EH (cell line): ENCODE measurements around the gene GTF2IRD1.
"Not testable (repeated sequence)": the region's sequence is repeated elsewhere in the genome, so short reads cannot be mapped to it uniquely, and the experiment has no call there.

Experiments
- DNase-seq: peaks from one replicate; pipeline ENCODE4 v3.0.0-alpha.2; 2015; ENCODE audit warnings: low read depth

GTF2IRD1 gene

DNA sequence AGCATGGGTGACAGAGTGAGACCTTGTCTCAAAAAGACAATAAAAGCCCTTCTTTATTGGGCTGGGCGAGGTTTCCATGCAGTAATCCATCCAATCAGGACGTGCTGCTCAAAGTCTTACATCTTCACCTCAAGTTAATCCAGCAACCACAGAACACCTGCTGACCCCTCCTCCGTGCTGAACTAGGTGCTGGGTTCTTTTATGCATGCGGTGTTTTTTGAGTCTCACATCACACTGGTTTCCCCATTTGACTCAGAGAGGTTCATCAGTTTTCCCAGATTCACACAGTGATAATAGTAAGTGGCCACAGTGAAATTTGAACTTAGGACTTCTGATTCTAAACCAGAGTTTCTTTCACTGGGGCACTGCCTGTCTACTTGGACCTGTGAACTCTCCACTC lies 145.5 kb downstream of the GTF2IRD1 start:
- no peak for DNase-seq

DNA sequence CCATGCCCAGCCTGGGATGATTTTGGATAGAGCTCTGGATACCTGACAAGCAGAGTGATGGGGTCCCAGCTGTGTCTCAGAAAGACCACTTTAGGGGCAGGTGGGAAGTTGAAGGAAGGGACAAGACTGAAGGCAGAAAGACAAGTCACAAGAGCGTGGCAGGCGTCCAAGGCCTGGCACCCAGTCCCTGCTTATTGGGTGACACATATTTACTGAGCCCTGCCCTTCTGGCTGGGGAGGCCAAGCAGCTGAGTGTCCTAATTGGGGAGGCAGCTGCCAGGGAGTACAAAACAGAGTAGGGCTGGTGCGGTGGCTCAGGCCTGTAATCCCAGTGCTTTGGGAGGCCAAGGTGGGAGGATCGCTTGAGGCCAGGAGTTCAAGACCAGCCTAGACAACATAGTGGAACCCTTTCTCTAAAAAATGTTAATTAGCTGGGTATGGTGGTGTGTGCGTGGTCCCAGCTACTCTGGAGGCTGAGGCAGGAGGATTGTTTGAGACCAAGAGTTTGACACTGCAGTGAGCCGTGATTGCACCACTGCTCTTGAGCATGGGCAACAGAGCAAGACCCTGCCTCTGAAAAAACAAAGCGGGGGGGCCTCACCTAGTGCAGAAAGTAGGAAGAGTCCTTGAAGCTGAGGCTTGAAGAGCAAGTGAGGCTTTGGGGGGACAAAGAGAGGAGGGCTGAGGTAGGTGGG lies 150.8 kb downstream of the GTF2IRD1 start:
- DNase-seq: peak; percentile 26

DNA sequence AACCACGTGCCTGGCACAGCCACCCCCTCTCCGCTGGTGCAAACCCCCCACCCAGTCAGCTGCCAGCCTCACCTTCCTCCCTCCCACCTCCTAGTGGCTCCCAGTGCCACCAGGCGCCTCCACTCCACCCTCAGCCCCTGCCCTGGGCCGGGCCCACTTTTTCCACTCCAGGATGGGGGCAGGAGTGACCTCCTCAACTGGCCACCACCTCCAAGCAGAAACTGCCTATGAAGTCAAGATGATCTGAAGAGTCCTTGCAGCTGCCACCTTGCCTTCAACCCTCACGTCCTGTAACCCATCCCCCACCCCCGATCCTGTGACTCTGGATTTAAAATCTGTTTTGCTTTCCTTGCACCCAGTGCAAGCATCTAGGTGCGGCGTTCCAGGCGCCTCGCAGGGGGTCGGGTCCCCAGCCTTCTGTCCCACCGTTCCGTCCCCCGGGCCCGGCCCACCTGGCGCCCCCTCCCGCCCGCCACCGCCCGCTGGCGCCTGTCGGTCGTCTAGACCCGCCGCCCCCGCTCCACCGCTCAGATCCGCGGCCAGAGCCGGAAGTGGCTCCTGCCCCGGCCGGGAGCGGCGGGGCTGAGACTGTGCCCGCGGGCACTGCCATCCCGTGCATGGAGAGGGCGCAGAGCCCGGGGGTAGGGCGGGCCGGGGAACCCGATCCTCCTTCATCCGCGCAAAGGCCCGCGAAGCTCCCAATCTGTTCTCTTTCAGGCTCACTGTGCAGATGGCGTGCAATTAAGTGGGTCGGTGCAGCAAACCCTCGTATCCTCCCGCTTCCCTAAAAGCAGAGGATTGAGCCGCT lies 152.6 kb downstream of the GTF2IRD1 start:
- DNase-seq: peak; percentile 49

DNA sequence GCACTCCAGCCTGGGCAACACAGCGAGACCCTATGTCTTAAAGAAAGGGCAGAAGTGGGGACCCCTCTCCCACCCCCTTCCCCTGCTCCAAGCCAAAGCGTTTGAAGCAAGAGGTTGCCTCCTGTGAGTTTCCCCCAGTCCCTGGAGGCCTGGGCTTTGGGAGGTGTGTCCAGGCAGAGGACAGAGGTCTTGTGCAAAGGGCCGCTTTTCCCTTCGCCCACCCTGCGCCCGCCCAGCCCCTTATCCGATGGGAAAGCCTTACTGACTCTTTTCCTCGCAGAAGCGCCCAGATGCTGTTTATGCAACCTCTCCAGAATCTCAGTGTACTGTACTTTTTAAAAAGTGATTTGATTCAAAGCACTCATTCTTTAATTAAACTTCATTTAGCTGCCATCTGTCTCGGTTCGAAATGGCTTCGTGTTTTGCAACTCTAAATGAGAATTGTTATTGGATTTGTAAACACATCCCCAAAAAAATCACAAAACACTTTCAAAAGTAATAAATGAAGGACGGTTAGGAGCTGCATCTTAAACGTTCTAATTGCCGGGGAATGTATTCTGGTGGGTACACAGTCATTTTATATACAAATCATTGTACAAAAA lies 153.3 kb downstream of the GTF2IRD1 start:
- DNase-seq: no peak

DNA sequence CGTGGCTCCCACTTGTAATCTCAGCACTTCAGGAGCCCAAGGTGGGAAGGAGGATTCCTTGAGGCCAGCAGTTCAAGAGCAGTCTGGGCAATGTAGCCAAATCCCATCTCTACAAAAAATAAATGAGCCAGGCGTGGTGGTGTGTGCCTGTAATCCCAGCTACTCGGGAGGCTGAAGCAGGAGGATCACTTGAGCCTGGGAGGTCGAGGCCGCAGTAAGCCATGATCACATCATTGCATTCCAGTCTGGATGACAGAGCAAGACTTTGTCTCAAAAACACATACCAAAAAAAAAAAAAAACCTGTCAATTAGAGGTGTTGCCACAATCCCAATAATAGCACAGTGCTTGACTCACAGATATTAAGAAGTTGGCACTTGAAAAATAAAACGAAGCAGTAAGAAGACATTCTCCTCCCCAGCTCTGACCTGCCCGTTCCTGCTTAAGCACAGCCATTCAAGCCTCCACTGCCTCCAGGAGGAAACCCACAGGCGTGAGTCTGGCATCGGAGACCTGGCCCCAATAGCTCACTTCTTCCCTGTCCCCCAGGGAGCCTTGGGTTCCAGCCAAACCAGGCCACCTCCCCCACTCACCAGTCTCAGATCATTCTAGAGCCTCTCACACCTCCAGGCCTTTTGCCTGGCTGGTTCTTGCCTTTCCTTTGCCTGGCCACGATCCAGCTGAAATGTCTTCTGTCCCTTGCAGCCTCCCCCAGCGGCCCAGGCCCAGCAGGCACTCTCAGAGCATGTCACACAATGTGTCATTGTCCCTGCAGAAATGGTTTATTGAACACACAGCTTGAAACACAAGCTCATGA lies 158.5 kb downstream of the GTF2IRD1 start:
- peak; percentile 44 for DNase-seq

DNA sequence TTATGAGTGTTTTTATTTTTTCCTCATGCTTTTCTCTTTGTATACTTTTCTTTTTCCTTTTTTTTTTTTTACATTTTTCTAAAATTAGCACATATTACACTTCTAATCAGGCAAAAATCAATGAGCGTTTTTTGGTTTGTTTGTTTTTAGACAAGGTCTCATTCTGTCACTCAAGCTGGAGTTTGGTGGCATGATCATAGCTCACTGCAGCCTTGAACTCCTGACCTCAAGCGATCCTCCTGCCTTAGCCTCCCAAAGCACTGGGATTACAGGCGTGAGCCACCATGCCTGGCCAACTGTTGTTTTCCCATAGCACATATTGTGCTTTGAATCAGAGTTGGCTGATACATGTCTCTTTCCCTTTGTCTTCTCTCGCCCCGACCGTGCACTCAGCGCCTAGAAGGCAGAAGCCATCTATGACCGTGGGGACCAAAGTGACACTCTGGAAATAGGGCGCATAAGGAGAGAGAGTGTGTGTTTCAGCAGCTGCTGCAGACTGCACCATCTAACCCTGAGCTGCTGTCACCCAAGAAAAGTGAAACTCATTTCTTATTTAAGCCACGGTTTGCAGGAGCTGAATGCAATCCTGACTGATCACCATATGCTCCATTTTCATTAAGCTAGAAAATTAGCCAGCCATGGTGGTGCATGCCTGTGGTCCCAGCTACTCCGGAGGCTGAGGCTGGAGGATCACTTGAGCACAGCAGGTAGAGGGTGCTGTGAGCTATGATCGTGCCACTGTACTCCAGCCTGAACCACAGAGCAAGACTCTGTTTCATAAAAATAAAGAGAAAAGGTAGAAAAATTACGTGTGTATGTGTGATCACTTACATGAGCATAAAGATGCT lies 162.5 kb downstream of the GTF2IRD1 start:
- DNase-seq: no peak

DNA sequence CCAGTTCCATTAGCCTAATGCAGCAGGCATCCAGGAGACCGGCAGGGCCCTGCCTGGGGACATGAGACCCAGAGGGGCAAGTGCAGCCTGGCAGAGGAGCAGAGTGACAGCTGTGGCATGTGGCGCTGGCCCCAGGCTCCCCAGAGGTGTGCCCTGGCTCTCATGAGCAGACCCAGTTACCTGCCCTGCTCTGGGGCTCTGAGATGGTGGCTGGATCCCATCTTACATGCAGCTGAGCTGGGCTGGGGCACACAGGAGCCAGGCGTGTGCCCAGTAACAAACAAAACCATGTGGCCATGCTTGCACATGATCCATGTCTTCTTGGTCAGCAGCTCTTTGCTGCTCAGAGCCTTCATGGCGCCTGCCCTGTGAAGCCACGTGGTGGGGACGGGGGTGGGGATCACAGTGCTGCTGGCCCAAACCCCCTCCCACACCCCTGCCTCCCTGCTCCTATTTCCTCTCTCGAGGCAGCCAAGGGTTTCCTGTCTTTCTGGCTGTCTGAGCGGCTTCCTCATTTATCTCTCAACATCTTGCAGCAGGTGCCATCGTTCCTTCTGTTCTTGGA lies 163.6 kb downstream of the GTF2IRD1 start:
- DNase-seq: no peak

DNA sequence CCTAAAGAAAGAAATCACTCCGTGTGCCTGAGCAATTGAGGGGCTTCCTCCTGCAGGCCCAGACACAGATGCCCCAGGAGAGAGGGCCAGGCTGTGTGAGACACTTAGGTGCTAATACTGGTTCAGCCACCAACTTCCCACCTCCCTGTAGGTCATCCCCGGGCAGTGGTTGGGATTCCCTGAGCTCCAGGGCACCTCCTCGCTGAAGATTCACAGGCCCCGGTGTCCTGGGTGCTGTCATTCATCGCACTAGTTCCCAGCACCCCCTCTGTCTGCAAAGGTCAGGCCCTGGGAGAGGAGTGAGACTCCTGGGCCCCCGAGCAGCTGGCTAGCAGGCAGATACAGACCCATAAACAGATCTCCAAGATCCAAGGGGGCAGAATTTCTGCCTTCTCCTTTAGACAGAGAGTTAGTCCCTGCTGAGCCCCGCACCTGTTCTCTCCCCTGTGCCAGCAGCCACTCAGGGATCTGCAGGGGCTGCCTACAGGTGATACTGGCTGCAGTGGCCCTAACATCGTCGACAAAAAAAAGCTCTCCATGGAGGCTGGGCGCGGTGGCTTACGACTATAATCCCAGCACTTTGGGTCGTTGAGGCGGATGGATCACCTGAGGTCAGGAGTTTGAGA lies 165.6 kb downstream of the GTF2IRD1 start:
- no peak for DNase-seq

DNA sequence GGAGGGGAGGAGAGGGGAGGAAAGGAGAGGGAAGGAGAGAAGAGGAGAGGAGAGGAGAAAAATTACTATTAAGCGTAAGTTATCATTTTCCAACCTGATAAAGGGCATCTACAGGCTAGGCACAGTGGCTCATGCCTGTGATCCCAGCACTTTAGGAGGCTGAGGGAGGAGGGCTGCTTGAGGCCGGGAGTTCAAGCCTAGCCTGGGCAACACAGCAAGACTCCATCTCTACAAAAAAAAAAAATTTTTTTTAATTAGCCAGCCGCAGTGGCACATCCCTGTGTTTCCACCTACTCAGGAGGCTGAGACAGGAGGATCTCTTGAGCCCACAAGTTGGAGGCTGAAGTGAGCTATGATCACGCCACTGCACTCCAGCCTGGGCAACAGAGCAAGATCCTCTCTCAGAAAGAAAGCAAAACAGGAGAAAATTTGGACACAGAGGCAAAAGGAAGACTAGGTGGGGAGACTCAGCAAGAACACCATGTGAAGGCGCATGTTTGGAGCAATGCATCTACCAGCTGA lies 168.6 kb downstream of the GTF2IRD1 start:
- no peak for DNase-seq

DNA sequence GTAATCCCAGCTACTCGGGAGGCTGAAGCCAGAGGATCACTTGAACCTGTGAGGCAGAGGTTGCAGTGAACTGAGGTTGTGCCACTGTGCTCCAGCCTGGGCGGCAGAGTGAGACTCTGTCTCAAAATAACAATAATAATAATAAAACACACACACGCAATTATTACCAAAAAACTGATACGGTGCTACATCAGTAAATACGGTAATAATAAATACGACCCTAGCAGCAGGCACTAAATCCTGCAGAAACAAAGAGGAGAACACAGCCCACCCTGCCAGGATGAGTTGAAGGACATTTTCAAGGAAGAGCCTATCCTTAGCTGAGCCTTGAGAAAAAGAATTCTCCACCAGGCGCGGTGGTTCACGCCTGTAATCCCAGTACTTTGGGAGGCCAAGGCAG lies 169.4 kb downstream of the GTF2IRD1 start:
- DNase-seq: no peak

DNA sequence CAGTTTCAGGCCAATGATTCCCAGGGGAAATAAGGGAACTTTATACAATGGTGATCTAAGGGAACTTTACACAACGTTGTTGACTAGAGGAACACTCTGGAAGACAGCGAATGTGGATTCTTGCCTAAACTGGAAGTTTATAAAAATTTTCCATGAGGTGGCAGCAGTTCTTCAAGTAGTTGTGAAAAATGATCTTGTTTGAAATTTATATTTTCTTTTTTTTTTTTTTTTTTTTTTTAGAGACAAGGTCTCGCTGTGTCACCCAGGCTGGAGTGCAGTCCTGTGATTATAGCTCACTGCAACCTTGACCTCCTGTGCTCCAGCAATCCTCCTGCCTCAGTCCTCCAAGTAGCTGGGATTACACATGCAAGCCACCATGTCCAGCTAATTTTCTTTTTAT lies 171.7 kb downstream of the GTF2IRD1 start:
- peak; percentile 56 for DNase-seq

DNA sequence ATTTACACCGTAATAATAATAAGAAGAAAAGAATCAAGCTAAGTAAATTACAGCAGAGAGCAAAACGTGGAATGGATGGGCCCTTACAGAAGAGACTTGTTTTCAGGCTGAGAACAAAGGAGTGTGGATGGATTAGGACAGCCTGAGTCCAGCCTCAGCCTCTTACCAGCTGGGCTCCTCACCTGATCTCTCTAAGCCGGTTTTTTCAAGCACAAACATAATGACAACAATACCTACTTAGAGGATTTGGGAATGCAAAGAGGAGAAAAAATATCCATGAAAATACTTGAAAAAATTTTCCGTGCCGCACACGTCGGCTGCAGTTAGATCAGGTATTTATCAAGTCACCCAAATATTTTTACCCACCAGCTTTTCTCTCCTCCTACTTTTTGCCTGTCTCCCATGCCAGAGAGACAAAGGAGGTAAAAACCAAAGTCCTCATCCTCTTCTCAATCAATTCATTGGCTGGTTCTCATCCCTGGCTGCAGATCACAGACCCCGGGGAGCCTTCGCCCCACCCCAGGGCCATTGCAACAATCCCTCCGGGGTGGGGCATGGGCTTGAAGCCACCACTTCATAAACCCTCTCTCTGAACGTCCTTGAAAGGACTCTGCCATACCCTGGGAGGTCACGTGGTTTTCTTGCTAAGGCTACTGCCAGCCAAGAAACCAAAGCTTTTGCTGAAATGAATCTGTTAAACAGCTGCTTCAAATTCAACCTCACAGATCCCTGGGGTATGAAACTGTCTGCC lies 174.1 kb downstream of the GTF2IRD1 start:
- DNase-seq: peak; percentile 51

DNA sequence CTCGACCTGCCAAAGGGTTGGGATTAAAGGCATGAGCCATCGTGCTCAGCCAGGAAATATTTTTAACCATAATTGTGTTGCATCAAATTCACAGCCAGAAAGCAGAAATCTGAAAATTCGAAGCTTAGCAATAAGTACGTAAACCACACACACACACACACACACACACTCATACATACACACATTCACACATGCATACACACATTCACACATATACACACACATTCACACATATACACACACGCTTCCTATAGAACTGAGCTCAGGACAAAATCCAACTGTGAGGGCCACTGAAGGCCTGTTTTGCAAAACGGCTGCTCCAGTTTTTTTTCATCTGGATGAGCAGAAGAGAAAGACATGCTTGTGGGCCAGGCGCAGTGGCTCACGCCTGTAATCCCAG lies 178.8 kb downstream of the GTF2IRD1 start:
- no peak for DNase-seq

DNA sequence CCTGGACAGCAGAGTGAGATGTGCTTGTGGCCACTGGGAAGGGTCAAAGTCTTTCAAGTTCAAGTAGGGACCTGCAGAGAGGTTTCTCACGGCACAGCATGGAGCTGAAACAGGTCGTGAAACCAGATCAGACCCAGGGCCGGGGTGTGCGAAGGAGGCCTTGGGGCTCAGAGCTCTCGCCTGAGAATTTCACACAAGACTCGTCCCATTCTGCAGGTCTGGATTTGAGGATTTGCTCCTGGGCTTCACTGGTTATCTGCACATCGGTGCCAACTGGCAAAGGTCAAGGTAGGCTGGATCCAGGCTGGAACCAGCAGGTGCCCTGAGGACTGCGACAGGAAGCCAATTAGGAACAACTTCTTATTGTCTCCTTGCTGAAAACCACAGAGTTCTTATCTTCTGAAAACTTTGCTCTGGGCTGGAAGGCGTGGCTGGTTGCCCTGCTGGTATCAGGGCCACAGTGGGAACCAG lies 179.8 kb downstream of the GTF2IRD1 start:
- DNase-seq: no peak

DNA sequence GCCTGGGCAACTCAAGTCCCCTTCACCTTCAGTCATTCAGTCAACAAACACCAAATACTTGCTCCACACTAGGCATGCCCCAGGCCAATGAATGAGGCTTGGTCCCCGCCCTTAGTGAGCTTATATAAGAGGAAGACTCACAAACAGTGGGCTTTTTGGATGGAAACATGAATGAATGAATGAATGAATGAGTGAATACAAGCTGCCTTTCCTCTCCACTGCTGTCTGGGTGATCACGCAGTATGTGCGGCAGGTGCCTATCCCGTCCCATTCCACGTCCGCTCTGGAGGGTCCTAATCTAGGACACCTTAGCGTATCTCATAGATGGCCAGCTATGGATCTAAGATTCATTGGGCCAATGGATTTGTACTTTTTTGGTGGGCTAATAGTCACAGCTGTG lies 184.0 kb downstream of the GTF2IRD1 start:
- no peak for DNase-seq

DNA sequence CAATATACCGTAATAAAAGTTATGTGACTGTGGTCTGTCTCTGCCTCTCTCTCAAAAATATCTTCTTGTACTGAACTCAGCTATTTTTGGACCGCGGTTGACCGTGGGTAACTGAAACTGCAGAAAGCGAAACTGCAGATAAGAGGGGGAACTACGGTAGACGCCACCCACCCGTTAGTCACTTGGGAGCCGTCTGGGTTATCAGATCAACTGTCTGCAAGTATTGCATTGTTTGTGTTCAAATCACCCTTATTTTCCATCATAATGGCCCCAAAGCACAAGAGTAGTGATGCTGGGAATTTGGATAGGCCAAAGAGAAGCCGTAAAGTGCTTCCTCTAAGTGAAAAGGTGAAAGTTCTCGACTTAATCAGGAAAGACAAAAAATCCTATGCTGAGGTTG lies 196.3 kb downstream of the GTF2IRD1 start:
- DNase-seq: peak; percentile 67

DNA sequence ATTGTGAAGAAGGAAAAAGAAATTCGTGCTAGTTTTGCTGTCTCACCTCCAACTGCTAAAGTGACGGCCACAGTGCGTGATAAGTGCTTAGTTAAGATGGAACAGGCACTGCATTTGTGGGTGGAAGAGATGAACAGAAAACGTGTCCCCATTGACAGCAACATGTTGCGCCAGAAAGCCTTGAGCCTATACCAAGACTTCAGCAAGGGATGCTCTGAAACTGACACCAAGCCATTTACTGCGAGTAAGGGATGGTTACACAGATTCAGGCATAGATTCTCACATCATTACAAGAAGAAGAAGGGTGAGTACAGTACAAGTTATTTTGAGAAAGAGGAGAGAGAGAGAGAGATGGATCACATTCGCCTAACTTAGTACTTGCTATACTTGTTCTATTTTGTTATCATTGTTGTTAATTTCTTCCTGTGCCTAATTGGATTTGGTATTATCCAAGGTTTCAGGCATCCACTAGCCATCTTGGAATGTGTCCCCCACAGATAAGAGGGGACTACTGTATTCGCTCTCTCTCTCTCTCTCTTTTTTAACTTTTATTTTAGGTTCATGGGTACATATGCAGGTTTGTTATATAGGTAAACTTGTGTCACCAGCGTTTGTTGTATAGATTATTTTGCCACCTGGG lies 196.9 kb downstream of the GTF2IRD1 start:
- DNase-seq: not testable (repeated sequence)

DNA sequence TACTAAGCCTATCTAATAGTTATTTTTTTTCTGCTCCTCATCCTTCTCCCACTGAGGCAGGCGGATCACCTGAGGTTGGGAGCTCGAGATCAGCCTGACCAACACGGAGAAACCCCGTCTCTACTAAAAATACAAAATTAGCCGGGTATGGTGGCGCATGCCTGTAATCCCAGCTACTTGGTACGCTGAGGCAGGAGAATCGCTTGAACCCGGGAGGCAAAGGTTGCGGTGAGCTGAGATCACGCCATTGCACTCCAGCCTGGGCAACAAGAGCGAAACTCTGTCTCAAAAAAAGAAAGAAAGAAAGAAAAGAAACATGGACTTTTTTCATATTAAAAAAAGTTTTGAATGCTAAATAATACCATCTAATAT lies 197.4 kb downstream of the GTF2IRD1 start:
- DNase-seq: not testable (repeated sequence)
